KBM-7 (cell line): Measurements from ENCODE around the gene TMEM183A.
"Not testable (repeated sequence)": the region's sequence is repeated elsewhere in the genome, so short reads cannot be mapped to it uniquely, and the experiment has no call there.

Source experiments
- DNase-seq: peaks from one replicate; pipeline ENCODE4 v3.0.0-alpha.2; 2015
- in situ Hi-C: fragments of 300-500 bp; cut with MboI; formaldehyde crosslinking; loops from 2 replicates; pipeline ENCODE4 v1.14.3; 2020; ENCODE audit warnings: low sequenced_read_pairs, low pct_unique_long_range_greater_than_20kb, mixed read lengths

Gene TMEM183A

GRCh38 chr1:202986120-202986519 lies 21.1 kb upstream of the TMEM183A start:
- in situ Hi-C loops, DNase-seq: not testable (repeated sequence)

- no peak for DNase-seq
- in situ Hi-C loops = no loop called here
Measured at GRCh38 chr1:202987255-202987654, 19.9 kb upstream of the TMEM183A start.

- DNase-seq = peak; percentile 47
- in situ Hi-C loops = no loop called here
Measured at GRCh38 chr1:202987922-202988583, 19.1 kb upstream of the TMEM183A start.

- DNase-seq = no peak
- in situ Hi-C loops = no loop called here
Measured at GRCh38 chr1:202989879-202990278, 17.3 kb upstream of the TMEM183A start.

DNA sequence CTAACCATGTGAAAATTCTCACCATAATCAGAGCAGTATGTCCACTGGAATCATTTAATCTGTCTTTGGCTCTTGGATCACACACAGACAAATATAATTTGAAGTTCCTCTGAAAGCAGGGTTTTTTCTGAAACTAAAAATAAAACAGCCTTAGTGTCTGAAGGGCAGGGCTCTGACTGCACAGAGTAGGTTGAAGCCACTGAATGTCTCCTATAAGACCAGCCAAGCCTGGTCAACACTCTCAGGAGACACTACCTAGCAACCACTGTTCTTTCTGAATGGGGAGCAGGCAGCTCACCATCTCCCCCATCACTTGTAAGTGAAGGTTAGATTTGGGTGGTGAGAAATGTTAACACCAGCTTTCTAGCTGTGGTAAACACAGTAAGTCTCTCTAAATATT lies 16.1 kb upstream of the TMEM183A start:
- in situ Hi-C loops = no loop called here
- no peak for DNase-seq

GRCh38 chr1:202994756-202995155 lies 12.4 kb upstream of the TMEM183A start:
- in situ Hi-C loops = no loop called here

GRCh38 chr1:202998836-202999750 lies 8.1 kb upstream of the TMEM183A start:
- DNase-seq = peak; percentile 86
- in situ Hi-C loops = no loop called here

More at GRCh38 chr1:202994756-202995155, 12.4 kb upstream of the TMEM183A start:
- DNase-seq = no peak

DNA sequence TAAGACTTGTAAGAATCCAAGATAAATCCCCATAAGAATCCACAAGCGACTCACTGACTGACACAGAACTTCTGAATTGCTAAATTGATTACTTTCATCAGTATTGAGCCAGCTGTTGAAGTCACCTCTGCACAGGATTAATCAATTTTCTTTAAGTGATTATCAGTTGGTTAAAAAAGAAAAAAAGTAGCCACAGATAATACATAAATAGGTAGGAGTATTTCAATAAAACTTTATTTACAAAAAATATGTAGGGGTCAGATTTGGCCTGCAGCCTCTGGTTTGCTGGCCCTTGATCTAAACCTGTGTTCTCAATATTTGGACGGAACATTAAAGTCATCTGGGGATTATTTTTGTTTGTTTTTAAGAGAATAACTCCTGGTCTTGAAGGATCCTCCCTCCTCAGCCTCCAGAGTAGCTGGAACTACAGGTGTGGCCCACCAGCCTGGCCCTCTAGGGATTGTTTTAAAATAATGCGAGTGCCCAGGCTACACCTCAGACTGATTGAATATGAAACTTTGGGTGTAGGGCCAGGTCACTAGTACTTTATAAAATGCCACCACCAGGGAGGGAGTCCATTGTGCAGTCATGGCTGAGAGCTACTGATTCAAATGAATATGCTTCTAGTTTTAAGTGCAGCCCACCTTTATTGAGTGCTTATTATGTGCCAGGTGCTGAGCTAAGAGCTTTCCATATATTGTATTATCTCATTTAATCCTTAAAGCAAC lies 6.8 kb upstream of the TMEM183A start:
- no peak for DNase-seq
- in situ Hi-C loops = no loop called here

GRCh38 chr1:203001986-203002385 lies 5.2 kb upstream of the TMEM183A start:
- no peak for DNase-seq
- in situ Hi-C loops = no loop called here

GRCh38 chr1:203002951-203003350 lies 4.2 kb upstream of the TMEM183A start:
- in situ Hi-C loops = no loop called here
- DNase-seq = no peak

- in situ Hi-C loops, DNase-seq: not testable (repeated sequence)
Measured at GRCh38 chr1:203005395-203006142, 1.6 kb upstream of the TMEM183A start.

DNA sequence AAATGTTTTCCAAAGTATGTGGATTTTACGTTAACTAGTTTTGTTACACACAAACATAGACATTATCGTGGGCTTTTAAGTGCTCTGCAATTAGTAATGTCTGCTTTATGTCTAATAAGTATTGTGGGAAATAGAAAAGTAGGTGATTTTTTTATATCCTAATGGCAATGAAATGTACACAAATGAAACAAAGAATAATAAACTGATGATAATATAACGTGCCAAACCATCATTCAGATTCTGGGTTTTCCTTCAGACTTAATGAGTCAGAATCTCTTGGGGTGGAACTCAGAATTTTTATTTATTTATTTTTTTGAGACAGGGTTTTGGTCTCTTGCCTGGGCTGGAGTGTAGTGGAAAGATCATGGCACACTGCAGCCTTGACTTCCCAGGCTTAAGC lies 2.0 kb downstream of the TMEM183A start:
- in situ Hi-C loops = no loop called here
- DNase-seq = no peak

DNA sequence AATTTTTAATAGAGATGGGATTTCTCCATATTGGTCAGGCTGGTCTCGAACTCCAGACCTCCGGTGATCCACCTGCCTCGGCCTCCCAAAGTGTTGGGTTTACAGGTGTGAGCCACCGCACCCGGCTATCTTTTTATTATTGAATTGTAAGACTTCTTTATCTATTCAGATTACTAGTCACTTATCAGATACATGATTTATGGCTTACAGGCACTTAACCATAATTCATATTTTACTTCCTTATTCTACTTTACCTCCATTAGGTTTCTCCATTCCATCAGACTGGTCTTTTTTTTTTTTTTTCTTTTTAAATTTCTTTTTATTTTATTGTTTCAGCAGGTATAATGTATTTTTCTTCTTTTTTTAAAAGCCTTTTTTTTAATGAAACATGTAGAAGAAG lies 4.4 kb downstream of the TMEM183A start:
- in situ Hi-C loops = no loop called here

GRCh38 chr1:203017061-203017460 lies 9.9 kb downstream of the TMEM183A start:
- in situ Hi-C loops = no loop called here
- no peak for DNase-seq

More for the DNA sequence above, 4.4 kb downstream of the TMEM183A start:
- DNase-seq = no peak

DNA sequence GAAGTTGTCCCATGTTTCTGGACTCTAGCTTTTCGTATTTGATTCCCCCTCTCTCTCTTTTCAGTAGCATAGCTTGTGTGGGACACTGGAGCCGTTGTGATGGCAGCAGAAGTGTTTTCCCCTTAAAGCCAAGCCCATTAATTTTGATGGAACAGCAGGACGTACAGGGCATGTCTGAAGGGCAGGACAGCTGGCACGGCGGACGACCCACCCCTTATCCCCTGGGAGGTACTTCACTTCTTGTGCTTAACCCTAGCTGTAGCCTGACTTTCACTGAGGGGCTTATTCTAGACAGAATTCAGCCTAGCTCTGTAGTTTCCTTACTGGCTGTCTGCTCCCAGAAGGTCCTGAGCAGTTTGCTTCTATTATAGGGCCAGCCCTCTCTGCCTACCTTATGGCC lies 10.5 kb downstream of the TMEM183A start:
- in situ Hi-C loops = no loop called here
- DNase-seq = no peak

DNA sequence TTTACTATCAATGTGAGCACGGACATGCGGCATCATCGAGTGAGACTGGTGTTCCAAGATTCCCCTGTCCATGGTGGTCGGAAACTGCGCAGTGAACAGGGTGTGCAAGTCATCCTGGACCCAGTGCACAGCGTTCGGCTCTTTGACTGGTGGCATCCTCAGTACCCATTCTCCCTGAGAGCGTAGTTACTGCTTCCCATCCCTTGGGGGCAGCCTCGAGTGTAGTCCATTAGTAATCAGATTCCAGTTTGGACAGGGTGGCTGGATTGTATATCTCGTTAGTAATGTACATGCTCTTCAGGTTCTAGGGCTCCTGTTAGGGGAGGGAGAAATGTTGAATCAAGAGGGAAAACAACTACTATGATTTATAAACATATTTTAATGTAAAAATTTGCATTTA lies 15.7 kb downstream of the TMEM183A start:
- in situ Hi-C loops, DNase-seq: not testable (repeated sequence)

- in situ Hi-C loops = no loop called here
- no peak for DNase-seq
Measured at GRCh38 chr1:203025686-203026030, 18.5 kb downstream of the TMEM183A start.

DNA sequence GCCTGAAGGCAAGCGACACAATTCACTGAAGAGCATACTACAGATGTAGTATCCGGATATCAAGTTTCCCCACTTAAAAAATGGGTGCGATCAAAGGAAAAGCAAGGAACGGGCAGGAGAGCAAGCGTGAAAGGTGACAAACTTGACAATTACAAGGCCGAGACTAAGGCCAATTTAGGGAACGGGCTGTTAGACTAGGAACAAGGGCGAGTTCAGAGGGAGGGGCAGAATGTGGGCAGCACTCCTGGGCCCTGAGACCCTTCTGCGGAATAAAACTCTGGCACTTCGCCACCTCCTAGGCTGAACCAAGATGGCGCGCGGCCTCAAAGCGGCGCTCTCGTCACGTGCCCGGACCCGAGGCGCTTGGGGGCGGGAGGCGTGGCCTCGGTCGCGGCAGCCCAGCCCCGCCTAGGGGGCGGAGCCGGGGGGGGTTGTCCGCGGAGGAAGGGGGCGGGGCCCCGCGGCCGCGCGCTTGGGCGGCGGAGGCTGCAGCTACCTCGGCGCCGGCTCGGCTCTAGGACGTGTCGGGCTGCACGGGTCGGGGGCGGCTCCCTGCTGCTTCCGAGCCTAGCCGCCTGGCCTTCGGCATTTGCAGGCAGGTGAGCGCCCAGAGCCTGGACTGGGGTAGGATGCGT lies 19.0 kb downstream of the TMEM183A start, which contains the start of gene PPFIA4:
Gene PPFIA4, plus strand, starts transcription at position 461 of the 635 bp plus-strand sequence. CDS start 12,518 bp downstream, outside the sequence.
- in situ Hi-C loops = no loop called here
- peak; percentile 65 for DNase-seq
